KMS-11 (cell line): ENCODE measurements around the gene CAV2.

Experiments used
- H2AFZ ChIP-seq: fragments of 200-600 bp; sonication (generic); 2 replicates; pipeline ENCODE4 v1.6.1; 2016; ENCODE audit warnings: antibody characterized with exemption, mixed run types, low read depth
- H3K27ac ChIP-seq: fragments of 200-600 bp; sonication (generic); 2 replicates; pipeline ENCODE4 v1.6.1; 2016; ENCODE audit warnings: mild to moderate bottlenecking, mixed run types
- H3K27me3 ChIP-seq: fragments of 200-600 bp; sonication (generic); 2 replicates; pipeline ENCODE4 v1.6.1; 2017; ENCODE audit warnings: mild to moderate bottlenecking, low read depth, mixed run types, moderate library complexity; ENCODE audit not compliant: insufficient read depth
- H3K36me3 ChIP-seq: fragments of 200-600 bp; sonication (generic); 2 replicates; pipeline ENCODE4 v1.6.1; 2017; ENCODE audit warnings: mild to moderate bottlenecking, mixed run types; ENCODE audit not compliant: insufficient read depth
- H3K4me1 ChIP-seq: fragments of 200-600 bp; sonication (generic); 2 replicates; pipeline ENCODE4 v1.6.1; 2016; ENCODE audit warnings: mild to moderate bottlenecking, low read depth, mixed run types; ENCODE audit not compliant: poor library complexity, severe bottlenecking
- H3K4me2 ChIP-seq: fragments of 200-600 bp; sonication (generic); 2 replicates; pipeline ENCODE4 v1.7.0; 2016; ENCODE audit warnings: mild to moderate bottlenecking, mixed run types
- H3K4me3 ChIP-seq: fragments of 200-600 bp; sonication (generic); IDR thresholded peaks from 2 replicates; pipeline ENCODE4 v1.6.1; 2017; ENCODE audit warnings: low read depth, low read length, mixed read lengths; ENCODE audit not compliant: insufficient read depth
- H3K79me2 ChIP-seq: fragments of 200-600 bp; sonication (generic); 2 replicates; pipeline ENCODE4 v1.6.1; 2016; ENCODE audit warnings: low read depth, mixed run types; ENCODE audit not compliant: insufficient read depth
- H3K9ac ChIP-seq: fragments of 200-600 bp; sonication (generic); 2 replicates; pipeline ENCODE4 v1.6.1; 2016; ENCODE audit warnings: mild to moderate bottlenecking, mixed run types
- H4K20me1 ChIP-seq: fragments of 200-600 bp; sonication (generic); 2 replicates; pipeline ENCODE4 v1.6.1; 2016; ENCODE audit warnings: mild to moderate bottlenecking, mixed run types; ENCODE audit not compliant: insufficient read depth
- CTCF ChIP-seq: fragments of 200-600 bp; sonication (generic); conservative IDR thresholded peaks from 2 replicates; pipeline ENCODE4 v1.6.1; 2017; ENCODE audit warnings: low read depth, mild to moderate bottlenecking, antibody characterized with exemption, low read length, moderate library complexity, mixed read lengths

The CAV2 gene

GRCh38 chr7:116544487-116544886, 44.9 kb downstream of the CAV2 start:
- no peaks in the 10 kb centered on the region for H3K79me2 ChIP-seq
- no peaks in the 10 kb centered on the region for H3K4me1 ChIP-seq
- H3K4me3 ChIP-seq = no peak overlapping the region
- no peak overlapping the region for H3K9ac ChIP-seq
- TF ChIP-seq CTCF = no peak
- H3K36me3 ChIP-seq = no peaks in the 10 kb centered on the region
- H3K27ac ChIP-seq = no peak overlapping the region
- no peak overlapping the region for H3K4me2 ChIP-seq
- no peak overlapping the region for H2AFZ ChIP-seq
- no peaks in the 10 kb centered on the region for H4K20me1 ChIP-seq
- H3K27me3 ChIP-seq = no peaks in the 10 kb centered on the region

GRCh38 chr7:116545411-116545993, 46.0 kb downstream of the CAV2 start:
- H3K4me2 ChIP-seq = no peak overlapping the region
- H4K20me1 ChIP-seq = no peaks in the 10 kb centered on the region
- no peak overlapping the region for H2AFZ ChIP-seq
- no peaks in the 10 kb centered on the region for H3K4me1 ChIP-seq
- H3K27ac ChIP-seq = no peak overlapping the region
- H3K79me2 ChIP-seq = no peaks in the 10 kb centered on the region
- no peak overlapping the region for H3K4me3 ChIP-seq
- H3K27me3 ChIP-seq = no peaks in the 10 kb centered on the region
- H3K9ac ChIP-seq = no peak overlapping the region
- no peaks in the 10 kb centered on the region for H3K36me3 ChIP-seq
- no peak for TF ChIP-seq CTCF

GRCh38 chr7:116546054-116546453, 46.5 kb downstream of the CAV2 start:
- H4K20me1 ChIP-seq = no peaks in the 10 kb centered on the region
- H3K4me2 ChIP-seq = no peak overlapping the region
- no peaks in the 10 kb centered on the region for H3K79me2 ChIP-seq
- H3K9ac ChIP-seq = no peak overlapping the region
- TF ChIP-seq CTCF = no peak
- no peaks in the 10 kb centered on the region for H3K4me1 ChIP-seq
- no peak overlapping the region for H3K27ac ChIP-seq
- H3K4me3 ChIP-seq = no peak overlapping the region
- no peak overlapping the region for H2AFZ ChIP-seq
- no peaks in the 10 kb centered on the region for H3K36me3 ChIP-seq
- H3K27me3 ChIP-seq = no peaks in the 10 kb centered on the region

GRCh38 chr7:116546916-116547315, 47.4 kb downstream of the CAV2 start:
- H3K36me3 ChIP-seq = no peaks in the 10 kb centered on the region
- no peak overlapping the region for H3K4me2 ChIP-seq
- no peaks in the 10 kb centered on the region for H3K79me2 ChIP-seq
- H3K4me3 ChIP-seq = no peak overlapping the region
- H3K27me3 ChIP-seq = no peaks in the 10 kb centered on the region
- TF ChIP-seq CTCF = no peak
- H3K9ac ChIP-seq = no peak overlapping the region
- H3K27ac ChIP-seq = no peak overlapping the region
- no peak overlapping the region for H2AFZ ChIP-seq
- H4K20me1 ChIP-seq = no peaks in the 10 kb centered on the region
- no peaks in the 10 kb centered on the region for H3K4me1 ChIP-seq

GRCh38 chr7:116547347-116547746, 47.8 kb downstream of the CAV2 start:
- Histone ChIP-seq H4K20me1 (no peaks in the 10 kb centered on the region), H3K36me3 (no peaks in the 10 kb centered on the region), H2AFZ (no peak overlapping the region), H3K9ac (no peak overlapping the region), H3K79me2 (no peaks in the 10 kb centered on the region), H3K4me2 (no peak overlapping the region), H3K4me1 (no peaks in the 10 kb centered on the region), H3K27me3 (no peaks in the 10 kb centered on the region), H3K4me3 (no peak overlapping the region), H3K27ac (no peak overlapping the region)
- TF ChIP-seq CTCF = no peak
